Stimulated activated memory B cell treated with anti-CD40 and anti-IgM and Interleukin-4, amounts not matched to agents 10 μg/mL and 1 μg/mL and 100 μg/mL, for 72 hours (primary cell): Measurements from ENCODE around the gene TMEM150A.
A peak's percentile ranks its signal among the peaks of the same experiment; 100 is the strongest.
"Not testable (repeated sequence)": the region's sequence is repeated elsewhere in the genome, so short reads cannot be mapped to it uniquely, and the experiment has no call there.

Source experiments
- ATAC-seq: fragments of 150-1000 bp; cut with Tn5 transposase; 2 replicates; pipeline ENCODE4 v1.10.0; 2021
- H3K27ac Mint-ChIP-seq: one replicate; pipeline ENCODE4 v1.8.0; 2022; ENCODE audit warnings: mild to moderate bottlenecking, mixed read lengths
- H3K27me3 Mint-ChIP-seq: one replicate; pipeline ENCODE4 v1.8.0; 2022; ENCODE audit warnings: mixed read lengths
- H3K36me3 Mint-ChIP-seq: one replicate; pipeline ENCODE4 v1.8.0; 2022; ENCODE audit warnings: mixed read lengths
- H3K4me1 Mint-ChIP-seq: one replicate; pipeline ENCODE4 v1.8.0; 2022; ENCODE audit warnings: mixed read lengths
- H3K4me3 Mint-ChIP-seq: one replicate; pipeline ENCODE4 v1.8.0; 2022; ENCODE audit warnings: mild to moderate bottlenecking, moderate library complexity, mixed read lengths
- H3K9me3 Mint-ChIP-seq: one replicate; pipeline ENCODE4 v1.8.0; 2022; ENCODE audit warnings: mixed read lengths

The TMEM150A gene

DNA sequence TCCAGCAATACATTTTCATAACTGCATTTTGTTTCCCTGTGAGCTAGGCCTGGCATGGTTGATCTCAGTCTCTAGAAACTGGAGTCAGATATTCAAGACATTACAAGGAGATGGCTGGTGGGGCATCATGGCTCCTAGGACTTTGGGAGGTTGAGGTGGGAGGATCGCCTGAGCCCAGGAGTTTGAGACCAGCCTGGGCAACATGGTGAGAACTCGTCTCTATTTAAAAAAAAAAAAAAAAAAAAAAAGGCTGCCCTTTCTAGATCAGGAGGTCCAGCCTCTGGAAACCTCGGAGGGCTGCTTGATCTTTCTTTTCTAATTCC lies 25.5 kb downstream of the TMEM150A start:
- Mint-ChIP-seq H3K9me3 (no peaks in the 10 kb centered on the region), H3K27me3 (no peaks in the 10 kb centered on the region), H3K4me3 (peak overlapping the region; percentile 90), H3K4me1 (peaks cover 32% of the 10 kb centered on the region), H3K27ac (peak overlapping the region; percentile 88), H3K36me3 (peaks cover 26% of the 10 kb centered on the region)
- no peak for ATAC-seq

DNA sequence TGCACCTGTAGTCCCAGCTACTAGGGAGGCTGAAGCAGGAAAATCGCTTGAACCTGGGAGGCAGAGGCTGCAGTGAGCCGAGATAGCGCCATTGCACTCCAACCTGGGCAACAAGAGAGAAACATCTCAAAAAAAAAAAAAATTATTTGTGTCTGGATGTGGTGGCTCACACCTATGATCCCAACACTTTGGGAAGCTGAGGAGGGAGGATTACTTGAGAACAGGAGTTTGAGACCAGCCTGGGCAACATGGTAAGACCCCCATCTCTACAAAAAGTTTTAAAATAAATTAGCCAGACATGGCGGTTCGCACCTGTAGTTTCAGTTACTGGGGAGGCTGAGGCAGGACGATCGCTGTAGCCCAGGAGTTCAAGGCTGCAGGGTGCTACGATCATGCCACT lies 26.8 kb downstream of the TMEM150A start:
- Mint-ChIP-seq H3K27ac (no peak overlapping the region), H3K36me3 (peaks cover 17% of the 10 kb centered on the region), H3K27me3 (no peaks in the 10 kb centered on the region), H3K4me1 (peaks cover 27% of the 10 kb centered on the region), H3K9me3 (no peaks in the 10 kb centered on the region), H3K4me3 (no peak overlapping the region)
- ATAC-seq: no peak

DNA sequence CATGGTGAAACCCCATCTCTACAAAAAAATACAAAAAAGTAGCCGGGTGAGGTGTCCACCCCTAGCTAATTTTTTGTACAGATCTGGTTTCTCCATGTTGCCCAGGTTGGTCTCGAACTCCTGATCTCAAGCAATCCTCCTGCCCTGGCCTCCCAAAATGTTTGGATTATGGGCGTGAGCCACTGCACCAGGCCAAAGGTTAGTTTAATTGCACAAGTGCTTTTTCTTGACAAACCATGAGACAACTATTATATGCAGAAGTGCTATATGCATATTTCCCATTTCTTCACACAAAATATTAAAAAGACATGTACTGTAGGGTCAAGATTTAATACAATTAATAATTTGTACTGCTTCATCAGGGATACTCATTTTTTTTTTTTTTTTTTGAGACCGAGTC lies 36.2 kb downstream of the TMEM150A start:
- Mint-ChIP-seq H3K9me3 (no peaks in the 10 kb centered on the region), H3K4me1 (peaks cover 22% of the 10 kb centered on the region), H3K4me3 (no peak overlapping the region), H3K27me3 (no peaks in the 10 kb centered on the region), H3K27ac (no peak overlapping the region), H3K36me3 (no peaks in the 10 kb centered on the region)
- ATAC-seq: no peak

DNA sequence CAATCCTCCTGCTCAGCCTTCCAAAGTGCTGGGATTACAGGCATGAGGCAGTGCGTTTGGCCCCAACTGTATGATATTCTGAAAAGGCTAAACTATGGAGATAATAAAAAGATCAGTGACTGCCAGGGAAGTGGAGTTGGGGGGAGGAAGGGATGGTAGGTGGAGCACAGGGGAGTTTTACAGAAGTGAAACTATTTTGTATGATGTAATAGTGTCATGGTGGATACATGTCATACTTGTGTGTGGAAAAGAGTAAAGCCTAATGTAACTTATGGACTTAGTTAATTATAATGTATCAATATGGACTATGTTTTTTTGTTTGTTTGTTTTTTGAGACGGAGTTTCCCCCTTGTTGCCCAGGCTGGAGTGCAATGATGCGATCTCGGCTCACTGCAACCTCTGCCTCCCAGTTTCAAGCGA lies 38.3 kb downstream of the TMEM150A start:
- H3K36me3 Mint-ChIP-seq: no peaks in the 10 kb centered on the region
- H3K9me3 Mint-ChIP-seq: no peaks in the 10 kb centered on the region
- no peaks in the 10 kb centered on the region for H3K27me3 Mint-ChIP-seq
- H3K27ac Mint-ChIP-seq: peak overlapping the region; percentile 53
- no peak overlapping the region for H3K4me3 Mint-ChIP-seq
- ATAC-seq: no peak
- H3K4me1 Mint-ChIP-seq: peaks cover 42% of the 10 kb centered on the region

DNA sequence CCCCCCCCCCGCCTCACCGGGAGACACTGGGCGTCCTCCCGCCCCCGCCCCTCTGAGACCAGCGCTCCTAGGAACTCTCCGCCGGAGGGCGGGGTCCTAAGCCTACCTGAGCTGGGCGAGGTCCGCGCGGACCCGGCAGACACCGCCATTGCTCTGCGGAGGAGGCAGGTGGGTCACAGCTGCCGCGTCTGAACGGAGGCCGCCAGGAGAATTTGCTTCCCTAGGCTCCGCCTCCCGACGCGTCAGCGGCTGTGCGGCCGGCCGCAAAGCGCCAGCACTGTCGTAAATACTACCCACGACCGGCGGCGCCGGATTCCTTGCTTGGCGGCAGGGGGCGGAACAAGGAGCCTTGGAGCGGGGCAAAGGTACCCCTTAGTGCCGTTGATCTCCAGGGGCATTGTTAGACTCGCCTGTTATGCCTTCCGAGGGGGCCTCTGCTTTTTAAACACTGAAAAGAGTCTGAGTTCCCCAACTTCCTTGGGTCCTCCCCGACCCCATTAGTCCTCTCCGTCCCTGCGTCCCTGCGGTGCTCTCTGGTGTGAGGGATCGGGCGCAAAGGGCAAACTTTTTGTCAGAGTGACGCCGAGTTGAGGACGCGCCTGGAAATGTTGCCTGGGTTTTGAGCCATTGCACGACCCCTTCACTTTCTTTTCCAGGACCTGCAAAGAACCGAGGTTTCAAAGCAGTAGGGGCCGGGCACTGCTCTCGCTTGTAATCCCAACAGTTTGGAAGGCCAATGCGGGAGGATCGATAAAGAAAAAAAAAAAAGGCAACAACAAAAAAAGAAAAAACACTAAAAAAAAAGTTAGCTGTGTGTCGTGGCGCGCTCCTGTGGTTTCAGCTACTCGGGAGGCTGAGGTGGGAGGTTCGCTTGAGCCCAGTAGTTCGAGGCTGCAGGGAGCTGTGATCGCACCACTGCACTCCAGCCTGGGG lies 41.0 kb downstream of the TMEM150A start, which contains the start of gene GGCX:
GGCX (minus strand) TSS at position 214 of the 933 bp plus-strand sequence; CDS start at position 149, 65 bp downstream.
- Mint-ChIP-seq H3K9me3 (no peaks in the 10 kb centered on the region), H3K27ac (peak within 1 kb of the TSS; percentile 97), H3K36me3 (peaks cover 11% of the 10 kb centered on the region), H3K4me3 (peak within 1 kb of the TSS; percentile 96), H3K4me1 (peaks cover 51% of the 10 kb centered on the region), H3K27me3 (no peaks in the 10 kb centered on the region)
- peak; percentile 97 for ATAC-seq

DNA sequence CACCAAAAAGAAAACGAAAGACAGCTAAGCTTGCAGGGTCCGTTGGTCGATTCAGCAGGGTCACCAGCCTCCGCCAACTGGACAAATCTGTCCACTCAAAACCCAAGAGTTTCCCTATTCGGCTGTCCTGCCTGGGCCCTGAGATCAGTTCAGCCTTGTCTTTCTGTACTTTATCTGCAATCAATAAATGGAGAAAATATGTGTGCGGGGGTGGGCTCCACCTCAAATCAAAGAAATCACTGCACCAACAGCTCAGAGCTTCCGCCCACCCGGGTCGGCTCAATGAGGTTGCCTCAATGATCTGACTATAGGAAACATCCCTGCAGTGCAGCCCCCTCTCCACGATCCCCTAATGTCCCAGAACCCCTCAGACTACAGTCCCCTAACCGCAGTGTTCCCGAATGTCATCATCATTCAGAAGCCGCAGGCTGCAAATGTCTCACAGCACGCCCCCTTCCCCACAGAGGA lies 41.7 kb downstream of the TMEM150A start:
- peak; percentile 16 for ATAC-seq
- peaks cover 15% of the 10 kb centered on the region for H3K36me3 Mint-ChIP-seq
- peak overlapping the region; percentile 97 for H3K27ac Mint-ChIP-seq
- peaks cover 51% of the 10 kb centered on the region for H3K4me1 Mint-ChIP-seq
- no peaks in the 10 kb centered on the region for H3K27me3 Mint-ChIP-seq
- no peaks in the 10 kb centered on the region for H3K9me3 Mint-ChIP-seq
- H3K4me3 Mint-ChIP-seq: peak overlapping the region; percentile 96

DNA sequence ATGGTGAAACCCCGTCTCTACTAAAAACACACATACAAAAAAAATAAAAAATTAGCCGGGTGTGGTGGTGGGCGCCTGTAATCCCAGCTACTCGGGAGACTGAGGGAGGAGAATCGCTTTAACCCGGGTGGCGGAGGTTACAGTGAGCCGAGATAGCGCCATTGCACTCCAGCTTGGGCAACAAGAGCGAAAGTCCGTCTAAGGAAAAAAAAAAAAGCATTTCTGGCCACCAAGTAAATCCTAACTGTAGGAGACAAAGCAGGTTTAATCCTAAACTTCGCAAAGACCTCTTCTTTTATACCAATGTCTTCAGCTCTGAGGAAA lies 42.1 kb downstream of the TMEM150A start:
- H3K27me3 Mint-ChIP-seq, H3K9me3 Mint-ChIP-seq, ATAC-seq: not testable (repeated sequence)
- Mint-ChIP-seq H3K36me3 (peaks cover 19% of the 10 kb centered on the region), H3K4me1 (peaks cover 51% of the 10 kb centered on the region), H3K4me3 (peak overlapping the region; percentile 96), H3K27ac (peak overlapping the region; percentile 97)

DNA sequence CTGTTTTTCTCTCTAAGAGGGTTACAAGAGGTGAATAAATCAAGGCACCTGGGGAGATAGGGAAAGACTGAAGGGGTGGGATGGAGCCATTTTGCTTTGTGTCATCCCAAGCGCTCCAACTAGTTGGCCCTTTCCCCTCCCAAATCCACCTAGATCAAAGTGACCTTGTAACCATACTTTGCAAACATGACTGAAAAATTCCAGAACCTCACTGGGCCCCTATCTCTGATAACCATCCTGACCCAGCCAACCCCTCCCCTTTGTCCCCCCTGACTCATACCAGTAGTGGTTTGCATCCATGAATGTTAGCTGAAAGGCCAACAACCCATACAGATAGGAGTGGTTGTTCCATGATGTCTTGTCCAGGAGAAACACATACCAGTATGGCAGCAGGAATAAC lies 44.3 kb downstream of the TMEM150A start:
- ATAC-seq: no peak
- peaks cover 41% of the 10 kb centered on the region for H3K4me1 Mint-ChIP-seq
- H3K9me3 Mint-ChIP-seq: no peaks in the 10 kb centered on the region
- no peaks in the 10 kb centered on the region for H3K27me3 Mint-ChIP-seq
- H3K27ac Mint-ChIP-seq: no peak overlapping the region
- peaks cover 36% of the 10 kb centered on the region for H3K36me3 Mint-ChIP-seq
- H3K4me3 Mint-ChIP-seq: no peak overlapping the region

DNA sequence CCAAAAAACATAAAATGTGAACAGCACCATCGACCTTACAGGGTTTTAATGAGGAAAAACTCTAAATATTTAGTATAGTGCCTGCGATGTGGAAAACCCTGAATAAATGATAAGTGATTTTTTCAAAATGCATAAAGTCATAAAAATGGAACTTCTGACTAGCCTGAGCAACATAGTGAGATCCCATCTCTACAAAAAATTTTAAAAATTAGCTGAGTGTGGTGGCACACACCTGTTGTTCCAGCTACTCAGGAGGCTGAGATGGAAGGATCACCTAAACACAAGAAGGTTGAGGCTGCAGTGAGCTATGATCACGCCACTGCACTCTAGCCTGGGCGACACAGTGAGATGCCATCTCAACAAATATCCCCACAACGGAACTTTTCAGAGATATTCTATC lies 45.4 kb downstream of the TMEM150A start:
- Mint-ChIP-seq H3K4me3 (no peak overlapping the region), H3K36me3 (peaks cover 46% of the 10 kb centered on the region), H3K9me3 (no peaks in the 10 kb centered on the region), H3K27me3 (no peaks in the 10 kb centered on the region), H3K4me1 (peaks cover 38% of the 10 kb centered on the region), H3K27ac (no peak overlapping the region)
- ATAC-seq: no peak

DNA sequence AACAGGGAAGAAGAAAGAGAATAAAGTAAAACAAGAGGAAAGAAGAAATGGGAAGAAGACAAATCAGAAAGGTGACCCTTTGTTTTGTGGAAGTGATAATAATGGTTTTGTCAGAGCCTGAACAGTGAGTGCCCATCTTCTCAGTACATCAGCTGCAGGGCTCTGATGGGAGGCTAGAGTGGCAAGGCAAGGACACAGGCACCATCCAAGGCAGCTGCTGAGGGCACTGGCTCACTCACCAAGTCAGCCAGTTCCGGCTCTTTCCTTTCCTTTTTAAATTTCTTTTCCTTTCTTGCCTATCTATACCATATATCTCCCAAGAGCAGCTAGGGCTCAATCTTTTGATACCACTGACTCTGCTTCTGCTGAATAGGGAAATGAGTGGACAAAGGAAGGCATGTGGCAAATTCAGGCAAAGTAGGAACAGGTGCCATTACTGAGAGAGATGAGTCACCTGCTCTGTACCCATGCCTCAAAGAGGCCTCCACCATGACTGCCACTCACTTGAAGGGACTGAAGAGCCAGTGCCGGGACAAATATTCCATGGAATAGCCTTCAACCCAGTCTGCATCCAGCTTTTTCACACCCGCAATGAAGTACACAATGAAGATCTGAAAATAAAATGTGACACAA lies 47.4 kb downstream of the TMEM150A start:
- Mint-ChIP-seq H3K27me3 (no peaks in the 10 kb centered on the region), H3K4me3 (no peak overlapping the region), H3K4me1 (peaks cover 23% of the 10 kb centered on the region), H3K36me3 (peaks cover 66% of the 10 kb centered on the region), H3K9me3 (no peaks in the 10 kb centered on the region), H3K27ac (peak overlapping the region; percentile 31)
- ATAC-seq: no peak

DNA sequence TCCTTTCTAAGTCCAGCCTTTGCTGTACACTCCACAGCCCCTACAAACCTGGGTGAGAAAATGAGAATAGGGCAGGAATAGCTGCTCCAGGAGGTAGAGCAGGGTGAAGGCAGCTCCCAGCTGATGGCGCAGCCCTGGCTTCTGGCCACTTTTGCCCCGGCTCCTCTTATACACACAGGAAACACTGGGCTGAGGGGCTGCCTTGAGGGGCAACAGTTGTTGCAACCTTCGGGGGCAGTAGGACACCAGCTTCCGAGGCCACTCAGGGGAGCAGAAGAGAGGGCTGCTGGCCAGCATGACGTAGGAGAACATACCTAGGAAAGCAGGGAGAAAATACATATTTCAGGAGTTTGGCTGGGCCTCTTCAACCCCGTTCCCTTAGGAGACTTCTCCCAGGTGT lies 49.3 kb downstream of the TMEM150A start:
- peaks cover 11% of the 10 kb centered on the region for H3K4me1 Mint-ChIP-seq
- no peaks in the 10 kb centered on the region for H3K9me3 Mint-ChIP-seq
- no peak overlapping the region for H3K4me3 Mint-ChIP-seq
- ATAC-seq: no peak
- H3K27ac Mint-ChIP-seq: no peak overlapping the region
- no peaks in the 10 kb centered on the region for H3K27me3 Mint-ChIP-seq
- H3K36me3 Mint-ChIP-seq: peaks cover 63% of the 10 kb centered on the region

DNA sequence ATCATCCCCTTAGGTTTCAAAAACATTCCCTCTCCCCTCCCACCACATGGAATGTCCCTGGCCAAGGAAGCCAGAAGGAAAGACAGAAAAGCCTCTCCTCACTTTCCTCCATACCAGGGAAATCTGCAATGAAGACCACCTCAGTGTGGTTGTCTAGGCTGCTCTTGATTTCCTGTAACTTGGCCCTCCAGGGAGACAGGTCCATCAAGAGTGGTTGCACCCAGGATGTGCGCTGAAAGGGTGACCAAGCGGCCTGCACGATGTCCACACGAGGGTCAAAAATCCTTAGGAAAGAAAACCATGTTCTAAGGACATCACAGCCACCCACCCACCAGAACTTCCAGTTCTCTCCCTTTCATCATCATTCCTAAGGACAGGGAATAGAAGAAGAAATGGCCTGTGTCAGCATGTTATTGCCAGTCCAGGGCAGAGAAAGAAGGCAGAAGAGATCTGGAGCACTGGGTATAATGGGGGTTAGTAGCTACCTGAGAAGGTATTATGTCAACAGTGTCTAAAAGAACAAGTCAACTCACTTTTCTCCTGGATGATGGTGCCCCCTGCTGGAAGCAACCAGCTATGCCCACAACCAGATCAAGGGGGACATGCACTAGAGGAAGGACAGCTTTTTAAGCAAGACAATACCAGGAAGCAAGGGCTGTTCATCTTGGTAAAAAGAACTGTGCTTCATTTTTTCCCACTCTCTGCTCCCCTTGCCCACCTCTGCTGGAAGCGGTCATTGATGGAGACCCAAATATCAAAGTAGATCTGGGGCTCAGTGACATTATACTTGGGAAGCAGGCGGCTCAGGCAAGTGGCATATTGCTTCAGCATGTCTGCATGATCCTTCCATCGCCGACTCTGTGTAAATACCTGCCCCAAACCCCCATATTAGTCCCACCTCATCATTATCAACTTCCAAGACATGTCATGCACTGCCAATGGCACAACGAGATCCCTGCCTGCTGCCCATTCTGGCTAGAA lies 50.5 kb downstream of the TMEM150A start:
- no peaks in the 10 kb centered on the region for H3K9me3 Mint-ChIP-seq
- no peaks in the 10 kb centered on the region for H3K27me3 Mint-ChIP-seq
- H3K4me3 Mint-ChIP-seq: no peak overlapping the region
- ATAC-seq: peak; percentile 90
- peaks cover 5% of the 10 kb centered on the region for H3K4me1 Mint-ChIP-seq
- H3K36me3 Mint-ChIP-seq: peaks cover 57% of the 10 kb centered on the region
- no peak overlapping the region for H3K27ac Mint-ChIP-seq

DNA sequence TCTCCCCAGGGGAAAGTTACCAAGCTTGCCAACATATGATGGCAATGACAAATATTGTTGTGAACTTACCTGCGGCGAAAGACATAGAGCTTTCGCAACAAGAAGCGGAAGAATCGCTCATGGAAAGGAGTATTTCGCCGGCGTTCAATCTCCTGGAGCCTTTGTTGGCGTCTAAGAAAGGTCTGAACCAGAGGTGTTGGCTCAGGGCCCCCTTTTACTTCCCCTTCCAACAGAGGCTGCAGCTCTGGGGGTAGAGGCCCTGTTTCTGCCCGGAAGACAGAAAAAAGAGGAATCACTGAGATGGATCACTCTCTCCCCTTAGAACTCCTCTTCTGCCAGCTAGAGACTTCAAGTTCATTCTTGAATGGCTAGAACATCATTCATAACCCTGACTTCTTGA lies 52.0 kb downstream of the TMEM150A start:
- H3K36me3 Mint-ChIP-seq: peaks cover 50% of the 10 kb centered on the region
- no peak overlapping the region for H3K4me3 Mint-ChIP-seq

DNA sequence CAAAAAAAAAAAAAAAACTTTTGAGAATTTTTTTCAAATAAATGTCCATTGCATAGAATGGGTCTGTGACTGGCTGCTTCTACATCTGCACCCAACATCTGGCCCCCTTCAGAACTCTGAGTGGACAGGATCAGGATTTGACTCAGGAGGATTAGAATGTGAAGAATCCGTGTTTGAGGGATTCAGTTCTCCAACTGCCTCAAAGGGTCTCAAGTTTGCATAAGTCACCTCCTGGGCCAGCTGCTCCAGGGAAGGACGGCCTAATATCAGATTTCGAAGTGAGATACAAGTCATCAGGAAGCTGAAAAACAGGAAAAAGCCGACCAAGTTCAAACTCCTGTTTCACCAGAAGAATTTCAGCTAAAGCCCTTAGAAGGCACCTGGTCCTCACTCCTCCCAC lies 52.7 kb downstream of the TMEM150A start:
- H3K9me3 Mint-ChIP-seq: no peaks in the 10 kb centered on the region
- ATAC-seq: no peak
- H3K4me3 Mint-ChIP-seq: no peak overlapping the region
- peaks cover 43% of the 10 kb centered on the region for H3K36me3 Mint-ChIP-seq
- no peaks in the 10 kb centered on the region for H3K27me3 Mint-ChIP-seq
- H3K27ac Mint-ChIP-seq: no peak overlapping the region
- peaks cover 5% of the 10 kb centered on the region for H3K4me1 Mint-ChIP-seq

More for the DNA sequence above, 52.0 kb downstream of the TMEM150A start:
- no peaks in the 10 kb centered on the region for H3K9me3 Mint-ChIP-seq
- H3K4me1 Mint-ChIP-seq: peaks cover 5% of the 10 kb centered on the region
- no peak for ATAC-seq
- H3K27me3 Mint-ChIP-seq: no peaks in the 10 kb centered on the region
- no peak overlapping the region for H3K27ac Mint-ChIP-seq

DNA sequence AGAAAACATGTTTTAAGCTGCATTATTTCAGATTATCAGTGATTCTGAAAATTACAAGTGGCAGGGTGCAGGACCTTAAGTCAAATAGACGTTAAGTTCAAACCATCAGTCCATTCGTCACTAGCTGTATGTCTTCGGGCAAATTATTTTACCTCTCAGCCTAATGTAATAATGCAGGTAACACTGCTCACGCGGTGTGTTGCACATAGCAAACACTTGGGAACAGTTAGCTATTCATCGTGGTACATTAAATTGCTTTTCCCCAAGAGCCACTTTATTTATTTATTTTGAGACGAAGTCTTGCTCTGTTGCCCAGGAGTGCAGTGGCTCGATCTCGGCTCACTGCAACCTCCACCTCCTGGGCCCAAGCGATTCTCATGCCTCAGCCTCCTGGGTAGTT lies 53.4 kb downstream of the TMEM150A start:
- Mint-ChIP-seq H3K4me3 (no peak overlapping the region), H3K27ac (no peak overlapping the region)
- ATAC-seq: no peak

More for the DNA sequence above, 53.4 kb downstream of the TMEM150A start:
- Mint-ChIP-seq H3K36me3 (peaks cover 43% of the 10 kb centered on the region), H3K27me3 (no peaks in the 10 kb centered on the region), H3K9me3 (no peaks in the 10 kb centered on the region), H3K4me1 (peaks cover 5% of the 10 kb centered on the region)
